Renal cortex interstitium (tissue), 15 donors: ENCODE results near the gene MBOAT2. TPM values are rescaled to one million over a fixed set of nuclear protein-coding genes. Genes with fewer than 3 reads are reported as not detected.
A peak's percentile ranks its signal among the peaks of the same experiment; 100 is the strongest.
"Not testable (repeated sequence)": the region's sequence is repeated elsewhere in the genome, so short reads cannot be mapped to it uniquely, and the experiment has no call there.

Experiments
- DNase-seq, 11 donors: peaks; one replicate each; pipeline ENCODE4 v3.0.0-alpha.2; 2013; ENCODE audit warnings: low read depth in 9 of 11, low spot score in 4 of 11; ENCODE audit errors: extremely low read depth in 1 of 11
- long read RNA-seq, 16 experiments: transcript quantifications; one replicate each; lab custom pipeline, GENCODE V29; 2026
- polyA plus RNA-seq, 3 donors: library from polyadenylated mRNA; unstranded; fragments of 120-200 nt; gene quantifications; one replicate each; pipeline ENCODE4 v1.2.1, GENCODE V29; 2013; ENCODE audit not compliant: insufficient read length in 3 of 3

Gene MBOAT2, protein sequence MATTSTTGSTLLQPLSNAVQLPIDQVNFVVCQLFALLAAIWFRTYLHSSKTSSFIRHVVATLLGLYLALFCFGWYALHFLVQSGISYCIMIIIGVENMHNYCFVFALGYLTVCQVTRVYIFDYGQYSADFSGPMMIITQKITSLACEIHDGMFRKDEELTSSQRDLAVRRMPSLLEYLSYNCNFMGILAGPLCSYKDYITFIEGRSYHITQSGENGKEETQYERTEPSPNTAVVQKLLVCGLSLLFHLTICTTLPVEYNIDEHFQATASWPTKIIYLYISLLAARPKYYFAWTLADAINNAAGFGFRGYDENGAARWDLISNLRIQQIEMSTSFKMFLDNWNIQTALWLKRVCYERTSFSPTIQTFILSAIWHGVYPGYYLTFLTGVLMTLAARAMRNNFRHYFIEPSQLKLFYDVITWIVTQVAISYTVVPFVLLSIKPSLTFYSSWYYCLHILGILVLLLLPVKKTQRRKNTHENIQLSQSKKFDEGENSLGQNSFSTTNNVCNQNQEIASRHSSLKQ
- 10 to 100 TPM; 57.4 to 72.9 (median 69.2) TPM for polyA plus RNA-seq
- long read RNA-seq, donor 1, full-length matches to known transcripts: 4 of 4 reads
- long read RNA-seq, donor 1, partial matches to known transcripts: 0 of 4 reads
- long read RNA-seq, donor 1, other reads (novel, unspliced or antisense): 0 of 4 reads
- long read RNA-seq, donor 2, full-length matches to known transcripts: 6 of 25 reads
- long read RNA-seq, donor 2, partial matches to known transcripts: 19 of 25 reads
- long read RNA-seq, donor 2, other reads (novel, unspliced or antisense): 0 of 25 reads
- long read RNA-seq, donor 3, full-length matches to known transcripts: 13 of 22 reads
- long read RNA-seq, donor 3, partial matches to known transcripts: 9 of 22 reads
- long read RNA-seq, donor 3, other reads (novel, unspliced or antisense): 0 of 22 reads
- long read RNA-seq, donor 4, full-length matches to known transcripts: 6 of 22 reads
- long read RNA-seq, donor 4, partial matches to known transcripts: 16 of 22 reads
- long read RNA-seq, donor 4, other reads (novel, unspliced or antisense): 0 of 22 reads
- long read RNA-seq, donor 5: 0 reads
- long read RNA-seq, donor 6, full-length matches to known transcripts: 16 of 16 reads
- long read RNA-seq, donor 6, partial matches to known transcripts: 0 of 16 reads
- long read RNA-seq, donor 6, other reads (novel, unspliced or antisense): 0 of 16 reads
- long read RNA-seq, donor 7, full-length matches to known transcripts: 9 of 9 reads
- long read RNA-seq, donor 7, partial matches to known transcripts: 0 of 9 reads
- long read RNA-seq, donor 7, other reads (novel, unspliced or antisense): 0 of 9 reads
- long read RNA-seq, donor 8, full-length matches to known transcripts: 21 of 29 reads
- long read RNA-seq, donor 8, partial matches to known transcripts: 8 of 29 reads
- long read RNA-seq, donor 8, other reads (novel, unspliced or antisense): 0 of 29 reads
- long read RNA-seq, donor 9, full-length matches to known transcripts: 5 of 5 reads
- long read RNA-seq, donor 9, partial matches to known transcripts: 0 of 5 reads
- long read RNA-seq, donor 9, other reads (novel, unspliced or antisense): 0 of 5 reads
- long read RNA-seq, donor 10, full-length matches to known transcripts: 13 of 20 reads
- long read RNA-seq, donor 10, partial matches to known transcripts: 7 of 20 reads
- long read RNA-seq, donor 10, other reads (novel, unspliced or antisense): 0 of 20 reads
- long read RNA-seq, donor 11, full-length matches to known transcripts: 6 of 6 reads
- long read RNA-seq, donor 11, partial matches to known transcripts: 0 of 6 reads
- long read RNA-seq, donor 11, other reads (novel, unspliced or antisense): 0 of 6 reads
- long read RNA-seq, donor 12, full-length matches to known transcripts: 8 of 8 reads
- long read RNA-seq, donor 12, partial matches to known transcripts: 0 of 8 reads
- long read RNA-seq, donor 12, other reads (novel, unspliced or antisense): 0 of 8 reads
- long read RNA-seq, donor 13, full-length matches to known transcripts: 8 of 8 reads
- long read RNA-seq, donor 13, partial matches to known transcripts: 0 of 8 reads
- long read RNA-seq, donor 13, other reads (novel, unspliced or antisense): 0 of 8 reads
- long read RNA-seq, donor 14, full-length matches to known transcripts: 3 of 3 reads
- long read RNA-seq, donor 14, partial matches to known transcripts: 0 of 3 reads
- long read RNA-seq, donor 14, other reads (novel, unspliced or antisense): 0 of 3 reads
- long read RNA-seq, donor 15, full-length matches to known transcripts: 3 of 3 reads
- long read RNA-seq, donor 15, partial matches to known transcripts: 0 of 3 reads
- long read RNA-seq, donor 15, other reads (novel, unspliced or antisense): 0 of 3 reads
- long read RNA-seq, donor 16, full-length matches to known transcripts: 30 of 44 reads
- long read RNA-seq, donor 16, partial matches to known transcripts: 14 of 44 reads
- long read RNA-seq, donor 16, other reads (novel, unspliced or antisense): 0 of 44 reads

- peak; percentile 74 to 92 (median 91) for DNase-seq
Observed at GRCh38 chr2:9003616-9004337, at the start of gene MBOAT2. Gene MBOAT2 (minus strand): TSS chr2:9003684. CDS start chr2:9003614, 70 bp downstream.

- DNase-seq: no peak
Observed at GRCh38 chr2:9052821-9053533, 49.5 kb upstream of the MBOAT2 start.

GRCh38 chr2:9051451-9051850 lies 48.0 kb upstream of the MBOAT2 start:
- DNase-seq: not testable (repeated sequence)

GRCh38 chr2:9050122-9050809 lies 46.8 kb upstream of the MBOAT2 start:
- no peak for DNase-seq

- no peak for DNase-seq
Observed at GRCh38 chr2:9045595-9045994, 42.1 kb upstream of the MBOAT2 start.

GRCh38 chr2:9043491-9043890 lies 40.0 kb upstream of the MBOAT2 start:
- DNase-seq: not testable (repeated sequence)

GRCh38 chr2:9037166-9037565 lies 33.7 kb upstream of the MBOAT2 start:
- no peak for DNase-seq

- no peak for DNase-seq
Observed at GRCh38 chr2:9033385-9034168, 30.1 kb upstream of the MBOAT2 start.

DNA sequence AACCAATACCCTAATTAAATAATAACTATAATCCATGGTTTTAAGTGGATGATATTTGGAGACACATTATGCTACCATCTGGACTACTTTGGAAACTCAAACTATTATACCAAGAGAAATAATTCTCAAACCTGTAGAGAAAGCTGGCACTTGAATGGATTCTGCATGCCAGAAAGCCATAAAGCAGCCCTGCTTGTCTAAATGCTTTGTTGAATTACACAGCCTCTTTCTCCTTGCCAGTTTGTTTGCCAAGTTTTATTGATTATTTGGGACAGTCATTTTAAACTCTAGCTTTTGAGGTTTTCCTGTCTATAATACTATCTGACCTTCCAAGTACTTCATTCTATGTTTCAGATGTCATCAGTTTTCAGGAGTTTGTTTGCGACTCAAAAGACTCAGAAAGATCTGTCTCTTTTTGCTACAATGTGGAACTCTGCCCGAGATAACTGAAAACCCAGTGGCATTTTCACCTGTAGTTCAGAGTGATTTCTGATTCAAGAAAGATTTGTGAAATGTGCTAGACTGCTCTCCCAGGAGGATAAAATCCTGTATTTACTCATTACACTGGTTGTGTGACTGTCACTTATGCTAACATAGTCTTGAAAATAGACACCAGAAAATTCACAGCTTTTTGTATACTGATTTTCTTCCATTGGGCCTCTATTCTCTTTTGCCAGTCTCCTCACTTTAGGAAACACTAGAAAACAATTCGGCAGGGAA lies 29.2 kb upstream of the MBOAT2 start:
- DNase-seq: no peak

DNA sequence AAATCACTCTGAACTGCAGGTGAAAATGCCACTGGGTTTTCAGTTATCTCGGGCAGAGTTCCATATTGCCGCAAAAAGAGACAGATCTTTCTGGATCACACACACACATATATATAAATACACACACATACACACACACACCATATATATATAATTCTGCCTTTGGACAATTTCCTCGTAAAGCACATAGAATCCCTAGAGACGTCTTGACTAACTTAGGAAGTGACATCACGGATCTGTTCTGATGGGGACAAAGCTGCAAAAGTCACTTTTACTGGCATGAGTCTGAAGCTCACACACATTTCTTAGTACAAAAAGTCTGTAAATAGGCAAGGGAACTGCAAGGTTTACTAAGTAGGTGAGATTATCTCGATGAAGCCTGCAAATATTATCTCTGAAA lies 28.6 kb upstream of the MBOAT2 start:
- DNase-seq: no peak

DNA sequence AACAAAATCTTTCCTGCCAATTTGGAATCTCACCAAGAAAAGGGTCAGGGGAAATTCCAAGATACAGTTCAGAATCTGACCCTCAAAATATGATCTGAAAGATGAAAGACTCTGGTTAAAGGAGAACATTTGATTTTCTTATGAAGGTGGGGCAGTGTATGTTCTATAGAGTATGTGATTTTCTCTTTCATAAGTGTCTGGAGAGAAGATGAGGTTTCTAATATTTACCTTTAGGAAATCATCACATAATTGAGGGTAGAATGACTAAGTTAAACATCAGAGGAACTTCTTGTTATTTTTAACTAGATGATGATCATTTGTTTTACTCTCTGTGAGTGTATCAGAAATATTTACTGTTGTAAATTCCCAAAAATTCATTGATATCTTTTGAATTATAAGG lies 27.8 kb upstream of the MBOAT2 start:
- DNase-seq: no peak

DNA sequence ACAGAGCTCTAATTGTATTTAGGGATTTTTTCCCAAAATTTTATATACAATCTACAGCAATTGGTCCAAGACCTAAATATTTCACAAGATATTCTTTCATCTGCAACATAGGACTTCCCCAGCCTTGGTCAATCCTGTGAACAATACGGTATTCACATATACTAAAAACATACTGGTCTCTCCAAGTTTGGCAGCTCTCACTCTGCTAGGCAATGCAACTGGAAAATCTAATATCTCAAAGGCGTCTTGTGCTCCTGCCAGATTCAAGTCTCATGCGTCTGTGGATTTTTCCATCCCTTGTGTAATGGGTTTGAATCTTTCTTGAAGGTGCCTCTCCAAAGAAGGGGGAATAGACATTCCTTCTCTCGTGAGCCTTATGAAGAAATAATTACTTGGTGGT lies 27.4 kb upstream of the MBOAT2 start:
- DNase-seq: no peak

DNA sequence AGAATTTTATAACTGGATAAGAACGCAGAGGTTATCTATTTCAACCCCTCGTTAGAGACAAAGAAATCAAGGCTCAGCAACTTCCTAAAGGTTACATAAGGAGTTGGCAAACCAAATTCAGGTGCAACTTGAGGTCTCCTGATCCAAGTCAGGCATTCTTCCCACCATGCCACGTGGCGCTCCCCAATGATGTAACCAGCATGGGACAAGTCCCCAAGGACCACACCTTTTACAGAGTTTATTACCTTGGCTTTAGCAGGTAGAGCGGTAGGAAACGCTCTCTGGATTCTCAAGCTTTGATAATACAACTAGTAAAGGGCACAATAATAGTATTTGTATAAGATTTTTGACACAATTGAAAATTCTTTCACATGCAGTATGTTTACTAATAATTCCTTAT lies 26.7 kb upstream of the MBOAT2 start:
- DNase-seq: no peak

- DNase-seq: no peak
Observed at GRCh38 chr2:9029721-9030120, 26.2 kb upstream of the MBOAT2 start.
